ENCODE data around the gene NAA40. TPM values are rescaled to one million over a fixed set of nuclear protein-coding genes. Genes with fewer than 3 reads are reported as not detected.

The NAA40 gene
- polyA plus RNA-seq, 1 experiment = 17.4 TPM

- no peak for TF ChIP-seq CTCF (IDR thresholded peaks at IDR 0.05; ENCODE audit: low read depth, low read length)
- H3K27me3 ChIP-seq (ENCODE audit: control insufficient read depth, insufficient read depth, low read length) = no peaks in the 10 kb centered on the region
- no peaks in the 10 kb centered on the region for H3K9me3 ChIP-seq (ENCODE audit: control insufficient read depth, insufficient read depth, low read length)
- no peak overlapping the region for H3K4me3 ChIP-seq (ENCODE audit: low read depth, low read length)
- no peak overlapping the region for H3K27ac ChIP-seq (ENCODE audit: low read depth, low read length)
- DNase-seq (ENCODE audit: low read depth, low spot score) = no peak
- CTCF ChIA-PET = interaction anchor here (0.5 kb wide), 1 partner anchor 151 kb away, joined by 5 read pairs; no protein-coding TSS in a partner anchor
- POLR2A ChIA-PET = no interaction called here
Observed at GRCh38 chr11:63905179-63905578, 33.6 kb upstream of the NAA40 start.

GRCh38 chr11:63906087-63906486, 32.7 kb upstream of the NAA40 start:
- DNase-seq (ENCODE audit: low read depth, low spot score) = no peak
- TF ChIP-seq CTCF (IDR thresholded peaks at IDR 0.05; ENCODE audit: low read depth, low read length) = no peak
- POLR2A ChIA-PET = no interaction called here
- Histone ChIP-seq H3K27ac (ENCODE audit: low read depth, low read length) (no peak overlapping the region), H3K4me3 (ENCODE audit: low read depth, low read length) (no peak overlapping the region), H3K27me3 (ENCODE audit: control insufficient read depth, insufficient read depth, low read length) (no peaks in the 10 kb centered on the region), H3K9me3 (ENCODE audit: control insufficient read depth, insufficient read depth, low read length) (no peaks in the 10 kb centered on the region)
- CTCF ChIA-PET = interaction anchor here (0.6 to 1.9 kb wide), 19 partner anchors 8 to 246 kb away, joined by 3 to 23 read pairs (median 4); partner anchors contain the start of gene MARK2

GRCh38 chr11:63906585-63906984, 32.2 kb upstream of the NAA40 start:
- Histone ChIP-seq H3K27me3 (ENCODE audit: control insufficient read depth, insufficient read depth, low read length) (no peaks in the 10 kb centered on the region), H3K27ac (ENCODE audit: low read depth, low read length) (no peak overlapping the region), H3K9me3 (ENCODE audit: control insufficient read depth, insufficient read depth, low read length) (no peaks in the 10 kb centered on the region), H3K4me3 (ENCODE audit: low read depth, low read length) (no peak overlapping the region)
- ChIA-PET POLR2A (interaction anchor here (0.6 kb wide), 1 partner anchor 224 kb away, joined by 5 read pairs; no protein-coding TSS in a partner anchor), CTCF (interaction anchor here (0.6 to 1.9 kb wide), 24 partner anchors 8 to 724 kb away, joined by 3 to 23 read pairs (median 4); partner anchors contain the start of gene MARK2)
- no peak for DNase-seq (ENCODE audit: low read depth, low spot score)
- TF ChIP-seq CTCF (IDR thresholded peaks at IDR 0.05; ENCODE audit: low read depth, low read length) = 0 out of 2 replicates have a peak, but pooled peaks have one; percentile 20

- ChIA-PET POLR2A (interaction anchor here (0.6 kb wide), 1 partner anchor 225 kb away, joined by 5 read pairs; no protein-coding TSS in a partner anchor), CTCF (interaction anchor here (0.6 to 1.9 kb wide), 20 partner anchors 8 to 725 kb away, joined by 3 to 23 read pairs (median 4); partner anchors contain the start of gene MARK2)
- no peak overlapping the region for H3K27ac ChIP-seq (ENCODE audit: low read depth, low read length)
- H3K4me3 ChIP-seq (ENCODE audit: low read depth, low read length) = no peak overlapping the region
- no peak for DNase-seq (ENCODE audit: low read depth, low spot score)
- no peaks in the 10 kb centered on the region for H3K27me3 ChIP-seq (ENCODE audit: control insufficient read depth, insufficient read depth, low read length)
- H3K9me3 ChIP-seq (ENCODE audit: control insufficient read depth, insufficient read depth, low read length) = no peaks in the 10 kb centered on the region
- no peak for TF ChIP-seq CTCF (IDR thresholded peaks at IDR 0.05; ENCODE audit: low read depth, low read length)
Observed at GRCh38 chr11:63907063-63907462, 31.7 kb upstream of the NAA40 start.

- CTCF ChIA-PET = interaction anchor here (1.9 kb wide), 1 partner anchor 70 kb away, joined by 23 read pairs; the partner anchor contains the start of gene MARK2
- no peak overlapping the region for H3K27ac ChIP-seq (ENCODE audit: low read depth, low read length)
- H3K27me3 ChIP-seq (ENCODE audit: control insufficient read depth, insufficient read depth, low read length) = no peaks in the 10 kb centered on the region
- no peak for DNase-seq (ENCODE audit: low read depth, low spot score)
- no peak for TF ChIP-seq CTCF (IDR thresholded peaks at IDR 0.05; ENCODE audit: low read depth, low read length)
- H3K9me3 ChIP-seq (ENCODE audit: control insufficient read depth, insufficient read depth, low read length) = no peaks in the 10 kb centered on the region
- H3K4me3 ChIP-seq (ENCODE audit: low read depth, low read length) = no peak overlapping the region
- POLR2A ChIA-PET = no interaction called here
Observed at GRCh38 chr11:63907808-63908530, 30.8 kb upstream of the NAA40 start.

Measured in AG04450 (cell line).